WTC11 (cell line): ENCODE data around the gene EME1. TPM values are rescaled to one million over a fixed set of nuclear protein-coding genes. Genes with fewer than 3 reads are reported as not detected.

Experiments
- ATAC-seq: fragments of 200-7000 bp; cut with Tn5 transposase; 2 replicates; pipeline ENCODE4 v1.10.0; 2021; ENCODE audit warnings: mild to moderate bottlenecking, moderate library complexity
- CTCF ChIA-PET: fragments of 300-600 bp; sonication (Branson Sonifier 250); formaldehyde crosslinking; loops from one replicate; lab custom pipeline; 2021; ENCODE audit warnings: antibody characterized with exemption; lab: Charles Lee
- POLR2A ChIA-PET: fragments of 350-600 bp; sonication (Branson Sonifier 250); formaldehyde crosslinking; loops from one replicate; lab custom pipeline; 2021; ENCODE audit warnings: antibody characterized with exemption; lab: Charles Lee
- DNase-seq: peaks from one replicate; pipeline ENCODE4 v3.0.0; 2021; ENCODE audit warnings: low spot score
- H3K27ac Mint-ChIP-seq: 2 replicates; pipeline ENCODE4 v1.8.0; 2021; ENCODE audit warnings: mixed read lengths
- H3K27me3 Mint-ChIP-seq: 2 replicates; pipeline ENCODE4 v1.8.0; 2021; ENCODE audit warnings: low read depth, mild to moderate bottlenecking, moderate library complexity, mixed read lengths
- H3K36me3 Mint-ChIP-seq: 2 replicates; pipeline ENCODE4 v1.8.0; 2021; ENCODE audit warnings: mixed read lengths
- H3K4me1 Mint-ChIP-seq: 2 replicates; pipeline ENCODE4 v1.8.0; 2022; ENCODE audit warnings: mixed read lengths
- H3K4me3 Mint-ChIP-seq: 2 replicates; pipeline ENCODE4 v1.8.0; 2021; ENCODE audit warnings: mild to moderate bottlenecking, moderate library complexity, mixed read lengths
- H3K9me3 Mint-ChIP-seq: 2 replicates; pipeline ENCODE4 v1.8.0; 2021; ENCODE audit warnings: mixed read lengths
- AR ChIP-seq: fragments of 250-450 bp; sonication (Bioruptor Pico); IDR thresholded peaks from 2 replicates; pipeline ENCODE4 v1.9.0; 2021; ENCODE audit warnings: mild to moderate bottlenecking
- ATF2 ChIP-seq: sonication (generic); formaldehyde crosslinking; IDR thresholded peaks from 2 replicates; pipeline ENCODE4 v1.8.1; 2022; ENCODE audit warnings: low read depth, missing genetic modification reagents, borderline replicate concordance
- E2F1 ChIP-seq: sonication (generic); formaldehyde crosslinking; IDR thresholded peaks from 2 replicates; pipeline ENCODE4 v1.8.0; 2022; ENCODE audit warnings: mild to moderate bottlenecking, missing genetic modification reagents
- E2F5 ChIP-seq: sonication (generic); formaldehyde crosslinking; IDR thresholded peaks from 2 replicates; pipeline ENCODE4 v1.8.1; 2022; ENCODE audit warnings: mild to moderate bottlenecking, moderate library complexity, missing genetic modification reagents
- ETV6 ChIP-seq: sonication (generic); formaldehyde crosslinking; IDR thresholded peaks from 2 replicates; pipeline ENCODE4 v1.8.1; 2022; ENCODE audit warnings: mild to moderate bottlenecking, missing genetic modification reagents
- NFATC4 ChIP-seq: fragments of 250-450 bp; sonication (Bioruptor Pico); IDR thresholded peaks from 2 replicates; pipeline ENCODE4 v1.9.0; 2021; ENCODE audit warnings: mild to moderate bottlenecking
- TCF7 ChIP-seq: sonication (generic); formaldehyde crosslinking; IDR thresholded peaks from 2 replicates; pipeline ENCODE4 v1.8.0; 2022; ENCODE audit warnings: mild to moderate bottlenecking, low read depth, missing genetic modification reagents, moderate library complexity
- TEAD1 ChIP-seq: sonication (generic); formaldehyde crosslinking; IDR thresholded peaks from 2 replicates; pipeline ENCODE4 v1.8.0; 2022; ENCODE audit warnings: mild to moderate bottlenecking, missing genetic modification reagents
- USF2 ChIP-seq: sonication (generic); formaldehyde crosslinking; IDR thresholded peaks from 2 replicates; pipeline ENCODE4 v1.8.1; 2023; ENCODE audit warnings: mild to moderate bottlenecking, missing genetic modification reagents, moderate library complexity
- ZNF425 ChIP-seq: fragments of 250-450 bp; sonication (Bioruptor Pico); conservative IDR thresholded peaks from 2 replicates; pipeline ENCODE4 v1.9.0; 2021; ENCODE audit warnings: mild to moderate bottlenecking
- ZSCAN18 ChIP-seq: fragments of 250-450 bp; sonication (Bioruptor Pico); IDR thresholded peaks from 2 replicates; pipeline ENCODE4 v2.1.2; 2022; ENCODE audit warnings: mild to moderate bottlenecking, moderate library complexity
- total RNA-seq: library from RNA; stranded (reverse); gene quantifications from 3 replicates; pipeline ENCODE4 v1.2.3, GENCODE V29; 2021

The EME1 gene
- total RNA-seq, 1 experiment from 2014 or later = 24.9 TPM

GRCh38 chr17:50328363-50329325 is 44.4 kb upstream of the EME1 start:
- CTCF ChIA-PET = no interaction called here
- H3K27me3 Mint-ChIP-seq = no peaks in the 10 kb centered on the region
- peaks cover 15% of the 10 kb centered on the region for H3K4me1 Mint-ChIP-seq
- no peak for TF ChIP-seq ZSCAN18 (CRISPR knock-in tag)
- POLR2A ChIA-PET = no interaction called here
- no peaks in the 10 kb centered on the region for H3K9me3 Mint-ChIP-seq
- no peak overlapping the region for H3K27ac Mint-ChIP-seq
- DNase-seq (no peak), ATAC-seq (no peak)
- no peaks in the 10 kb centered on the region for H3K36me3 Mint-ChIP-seq
- no peak overlapping the region for H3K4me3 Mint-ChIP-seq

- TF ChIP-seq ETV6 (CRISPR knock-in tag) = no peak
- no peak for TF ChIP-seq ATF2 (CRISPR knock-in tag)
- TF ChIP-seq NFATC4 (CRISPR knock-in tag) = no peak
- TF ChIP-seq USF2 = no peak
- no peak for TF ChIP-seq ZNF425
- TF ChIP-seq TEAD1 (CRISPR knock-in tag) = no peak
- no peak for TF ChIP-seq E2F5 (CRISPR knock-in tag)
- TF ChIP-seq AR = no peak
- TF ChIP-seq E2F1 = no peak
- TF ChIP-seq TCF7 = no peak
- ATAC-seq (no peak), DNase-seq (no peak)
- H3K27ac Mint-ChIP-seq = no peak overlapping the region
- CTCF ChIA-PET = interaction anchor here (1.4 to 2.1 kb wide), 4 partner anchors 129 to 250 kb away, joined by 3 to 10 read pairs (median 4); no protein-coding TSS in a partner anchor
- H3K9me3 Mint-ChIP-seq = no peaks in the 10 kb centered on the region
- H3K36me3 Mint-ChIP-seq = no peaks in the 10 kb centered on the region
- POLR2A ChIA-PET = no interaction called here
- no peak overlapping the region for H3K4me3 Mint-ChIP-seq
- H3K27me3 Mint-ChIP-seq = no peaks in the 10 kb centered on the region
- peaks cover 17% of the 10 kb centered on the region for H3K4me1 Mint-ChIP-seq
Measured at GRCh38 chr17:50329716-50330115, 43.3 kb upstream of the EME1 start.
